GM12878 (cell line): Measurements from ENCODE around the gene PPP2R5C.

Experiments used
- CBX3 ChIP-seq: fragments of 200-600 bp; sonication (generic); IDR thresholded peaks from 2 replicates; pipeline ENCODE4 v1.6.1; 2016; ENCODE audit warnings: low read depth, borderline replicate concordance
- LARP7 ChIP-seq: fragments of 450-650 bp; IDR thresholded peaks from 2 replicates; pipeline ENCODE4 v1.6.1; 2017; ENCODE audit warnings: mild to moderate bottlenecking
- TF ChIP-seq, protein P1 (sequence below), 3 experiments: IDR thresholded peaks in 2 of 3; conservative IDR thresholded peaks in 1 of 3; 2 replicates each; pipeline ENCODE4 v1.5.1; 2011; ENCODE audit warnings: low read depth in 3 of 3, low read length in 3 of 3, mild to moderate bottlenecking in 3 of 3, control low read depth in 2 of 3, moderate library complexity in 2 of 3, inconsistent platforms in 1 of 3, mixed read lengths in 1 of 3; ENCODE audit not compliant: control insufficient read depth in 2 of 3, insufficient read depth in 1 of 3; ENCODE audit errors: extremely low read depth in 1 of 3

DNA sequence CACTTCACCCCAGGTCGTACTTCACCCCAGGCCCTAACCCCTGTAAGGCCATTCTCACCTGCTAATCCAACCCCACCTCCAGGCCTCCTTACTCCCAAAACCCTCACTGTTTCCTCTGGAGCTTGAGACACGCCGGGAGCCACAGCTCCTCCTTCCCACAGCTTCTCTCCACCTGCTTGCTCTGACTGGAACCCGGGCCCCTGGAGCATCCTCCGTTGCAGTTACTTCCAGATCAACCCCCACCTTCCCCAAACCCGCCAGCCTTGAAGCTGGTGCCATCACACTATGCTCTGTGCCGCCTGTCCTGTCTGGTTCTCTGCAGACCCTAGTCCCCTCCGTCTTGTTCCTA lies 34.6 kb upstream of the PPP2R5C start:
- TF ChIP-seq LARP7 (no peak), CBX3 (no peak)
- TF ChIP-seq, protein P1, sequence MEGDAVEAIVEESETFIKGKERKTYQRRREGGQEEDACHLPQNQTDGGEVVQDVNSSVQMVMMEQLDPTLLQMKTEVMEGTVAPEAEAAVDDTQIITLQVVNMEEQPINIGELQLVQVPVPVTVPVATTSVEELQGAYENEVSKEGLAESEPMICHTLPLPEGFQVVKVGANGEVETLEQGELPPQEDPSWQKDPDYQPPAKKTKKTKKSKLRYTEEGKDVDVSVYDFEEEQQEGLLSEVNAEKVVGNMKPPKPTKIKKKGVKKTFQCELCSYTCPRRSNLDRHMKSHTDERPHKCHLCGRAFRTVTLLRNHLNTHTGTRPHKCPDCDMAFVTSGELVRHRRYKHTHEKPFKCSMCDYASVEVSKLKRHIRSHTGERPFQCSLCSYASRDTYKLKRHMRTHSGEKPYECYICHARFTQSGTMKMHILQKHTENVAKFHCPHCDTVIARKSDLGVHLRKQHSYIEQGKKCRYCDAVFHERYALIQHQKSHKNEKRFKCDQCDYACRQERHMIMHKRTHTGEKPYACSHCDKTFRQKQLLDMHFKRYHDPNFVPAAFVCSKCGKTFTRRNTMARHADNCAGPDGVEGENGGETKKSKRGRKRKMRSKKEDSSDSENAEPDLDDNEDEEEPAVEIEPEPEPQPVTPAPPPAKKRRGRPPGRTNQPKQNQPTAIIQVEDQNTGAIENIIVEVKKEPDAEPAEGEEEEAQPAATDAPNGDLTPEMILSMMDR (IDR thresholded peaks at IDR 0.05 in 2 of 3, conservative IDR thresholded peaks at IDR 0.05 in 1 of 3; ENCODE audit: control insufficient read depth in 2 of 3, extremely low read depth in 1 of 3, insufficient read depth in 1 of 3, low read depth in 3 of 3, low read length in 3 of 3): no peak
